A673 (cell line): ENCODE results near the gene CAB39.

Experiments used
- EZH2 ChIP-seq: fragments of 200-600 bp; sonication (generic); IDR thresholded peaks from 2 replicates; pipeline ENCODE4 v1.6.1; 2017; ENCODE audit warnings: borderline replicate concordance, low read depth, mild to moderate bottlenecking, mixed read lengths, antibody characterized with exemption, low read length; ENCODE audit not compliant: poor library complexity, severe bottlenecking
- TF ChIP-seq, protein P1 (sequence below): fragments of 300-800, 200-600 bp; sonication (generic); conservative IDR thresholded peaks from 2 replicates; pipeline ENCODE4 v1.5.1; 2017; ENCODE audit warnings: low read depth, mild to moderate bottlenecking, antibody characterized with exemption, low read length, moderate library complexity, mixed read lengths

DNA sequence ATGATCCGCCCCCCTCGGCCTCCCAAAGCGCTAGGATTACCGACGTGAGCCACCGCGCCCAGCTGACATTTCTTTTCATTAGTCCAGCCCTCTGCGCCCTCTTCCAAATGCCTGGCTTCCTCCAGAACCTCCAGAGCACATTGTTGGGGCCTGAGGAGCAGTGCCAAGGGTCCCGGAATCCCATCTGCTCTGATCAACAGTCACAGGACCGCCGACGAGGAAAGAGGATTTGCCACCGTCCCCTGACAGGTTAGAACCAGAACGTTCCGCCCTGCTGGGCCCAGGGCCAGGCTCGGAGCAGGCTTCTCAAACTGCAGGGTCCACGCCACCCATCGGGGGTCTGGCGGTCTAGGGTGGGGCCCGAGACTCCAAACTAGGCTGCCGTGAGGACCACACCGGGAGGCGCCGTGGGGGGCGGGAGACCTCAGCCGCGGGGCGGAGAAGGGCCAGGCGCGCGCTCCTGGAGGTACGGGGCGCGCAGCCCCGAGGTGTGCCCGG lies 115.2 kb downstream of the CAB39 start:
- TF ChIP-seq, protein P1, sequence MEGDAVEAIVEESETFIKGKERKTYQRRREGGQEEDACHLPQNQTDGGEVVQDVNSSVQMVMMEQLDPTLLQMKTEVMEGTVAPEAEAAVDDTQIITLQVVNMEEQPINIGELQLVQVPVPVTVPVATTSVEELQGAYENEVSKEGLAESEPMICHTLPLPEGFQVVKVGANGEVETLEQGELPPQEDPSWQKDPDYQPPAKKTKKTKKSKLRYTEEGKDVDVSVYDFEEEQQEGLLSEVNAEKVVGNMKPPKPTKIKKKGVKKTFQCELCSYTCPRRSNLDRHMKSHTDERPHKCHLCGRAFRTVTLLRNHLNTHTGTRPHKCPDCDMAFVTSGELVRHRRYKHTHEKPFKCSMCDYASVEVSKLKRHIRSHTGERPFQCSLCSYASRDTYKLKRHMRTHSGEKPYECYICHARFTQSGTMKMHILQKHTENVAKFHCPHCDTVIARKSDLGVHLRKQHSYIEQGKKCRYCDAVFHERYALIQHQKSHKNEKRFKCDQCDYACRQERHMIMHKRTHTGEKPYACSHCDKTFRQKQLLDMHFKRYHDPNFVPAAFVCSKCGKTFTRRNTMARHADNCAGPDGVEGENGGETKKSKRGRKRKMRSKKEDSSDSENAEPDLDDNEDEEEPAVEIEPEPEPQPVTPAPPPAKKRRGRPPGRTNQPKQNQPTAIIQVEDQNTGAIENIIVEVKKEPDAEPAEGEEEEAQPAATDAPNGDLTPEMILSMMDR, result no peak
- TF ChIP-seq EZH2, result no peak
